Lower leg skin (tissue), 4 donors: ENCODE data around the gene GPX4. TPM values are rescaled to one million over a fixed set of nuclear protein-coding genes. Genes with fewer than 3 reads are reported as not detected.

ENCODE experiments used
- DNase-seq, 2 donors: peaks; one replicate each; pipeline ENCODE4 v3.0.0-alpha.2; 2019; ENCODE audit warnings: low spot score in 2 of 2
- H3K4me3 ChIP-seq: fragments of 200-600 bp; sonication (generic); 2 replicates; pipeline ENCODE4 v1.5.1; 2017; ENCODE audit warnings: mild to moderate bottlenecking, low read depth; ENCODE audit not compliant: poor library complexity, severe bottlenecking
- CTCF ChIP-seq, 3 donors: fragments of 450-650 bp; IDR thresholded peaks; one replicate each; pipeline ENCODE4 v1.5.1; 2016; ENCODE audit warnings: antibody characterized with exemption in 3 of 3, mild to moderate bottlenecking in 3 of 3, moderate library complexity in 2 of 3
- POLR2A ChIP-seq, 2 donors: fragments of 450-650 bp; IDR thresholded peaks; one replicate each; pipeline ENCODE4 v1.6.1; 2016 to 2017; ENCODE audit warnings: antibody characterized with exemption in 2 of 2, mild to moderate bottlenecking in 1 of 2, moderate library complexity in 1 of 2
- WGBS, 2 donors: methylation state at CpG; one replicate each; pipeline ENCODE4 v1.1.5; 2018; 5-methylcytosine and 5-hydroxymethylcytosine counted together
- intact Hi-C: fragments of 100-400 bp; cut with DNase I; formaldehyde crosslinking; loops from one replicate; pipeline ENCODE4 v1.15.0; 2023; ENCODE audit warnings: low total_unique reads
- total RNA-seq, 4 donors: library from RNA; depleted of rRNA; stranded (reverse); fragments of >200 nt; gene quantifications; one replicate each; pipeline ENCODE4 v1.1.0, GENCODE V29; 2016

GPX4 gene
- total RNA-seq, 4 donors from 2014 or later = 375 to 507 (median 469) TPM

DNA sequence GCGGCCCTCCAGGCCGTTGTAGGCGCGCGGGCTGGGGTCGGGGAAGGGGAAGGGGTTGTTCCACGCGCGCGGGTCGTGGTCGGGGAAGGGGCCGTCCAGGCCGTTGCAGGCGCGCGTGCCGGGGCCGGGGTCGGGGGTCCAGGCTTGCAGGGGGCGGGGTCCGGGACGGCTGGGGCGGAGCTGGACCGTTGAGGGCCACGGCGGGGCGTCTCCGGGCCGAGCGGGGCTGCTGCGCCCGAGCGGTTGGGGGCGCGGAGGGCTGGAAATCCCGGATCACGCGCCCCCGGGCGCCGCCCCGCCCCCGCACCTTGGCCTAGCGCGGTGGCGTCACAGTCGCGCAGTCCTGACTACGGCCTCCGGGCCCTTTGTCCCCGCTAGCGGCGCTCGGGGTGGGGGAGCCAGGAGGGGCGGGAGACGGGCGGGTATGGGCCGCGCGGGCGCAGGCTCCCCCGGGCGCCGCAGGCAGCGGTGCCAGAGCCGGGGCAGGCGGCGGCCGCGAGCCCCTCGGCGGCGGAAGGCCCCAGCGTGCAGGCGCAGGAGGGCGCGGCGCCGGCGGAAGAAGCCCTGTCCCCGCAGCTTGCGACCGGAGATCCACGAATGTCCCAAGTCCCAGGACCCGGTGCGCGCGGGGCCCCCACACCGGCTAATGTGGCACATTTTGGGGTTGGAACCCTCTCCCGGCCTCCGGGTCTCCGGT is 665 bp downstream of the GPX4 start:
- DNase-seq = peak in 1 of 2 donors; percentile 95
- 0% methylated on average over 15 to 16 of the region's 93 CpGs for WGBS, 2 donors
- intact Hi-C loops = loop anchor here (5.0 kb wide), 1 partner anchor 163 kb away; the partner anchor contains the start of gene CIRBP
- TF ChIP-seq CTCF (IDR thresholded peaks at IDR 0.05) (no peak), POLR2A (IDR thresholded peaks at IDR 0.05) (no peak)
- peak overlapping the region; percentile 67 for H3K4me3 ChIP-seq

- intact Hi-C loops = no loop called here
- peak overlapping the region; percentile 67 for H3K4me3 ChIP-seq
- TF ChIP-seq POLR2A (IDR thresholded peaks at IDR 0.05) = no peak
- TF ChIP-seq CTCF (IDR thresholded peaks at IDR 0.05) = no peak
- WGBS, 2 donors = 24 to 32% methylated on average over 30 to 45 of the region's 69 CpGs
- DNase-seq = no peak
Observed at GRCh38 chr19:1105008-1105872, 1.4 kb downstream of the GPX4 start.

- TF ChIP-seq POLR2A (IDR thresholded peaks at IDR 0.05) = no peak
- TF ChIP-seq CTCF (IDR thresholded peaks at IDR 0.05) = no peak
- no peak overlapping the region for H3K4me3 ChIP-seq
- WGBS, 2 donors = 56 to 72% methylated on average over 21 to 27 of the region's 32 CpGs
- no peak for DNase-seq
- intact Hi-C loops = no loop called here
Observed at GRCh38 chr19:1105873-1106840, 2.4 kb downstream of the GPX4 start.

DNA sequence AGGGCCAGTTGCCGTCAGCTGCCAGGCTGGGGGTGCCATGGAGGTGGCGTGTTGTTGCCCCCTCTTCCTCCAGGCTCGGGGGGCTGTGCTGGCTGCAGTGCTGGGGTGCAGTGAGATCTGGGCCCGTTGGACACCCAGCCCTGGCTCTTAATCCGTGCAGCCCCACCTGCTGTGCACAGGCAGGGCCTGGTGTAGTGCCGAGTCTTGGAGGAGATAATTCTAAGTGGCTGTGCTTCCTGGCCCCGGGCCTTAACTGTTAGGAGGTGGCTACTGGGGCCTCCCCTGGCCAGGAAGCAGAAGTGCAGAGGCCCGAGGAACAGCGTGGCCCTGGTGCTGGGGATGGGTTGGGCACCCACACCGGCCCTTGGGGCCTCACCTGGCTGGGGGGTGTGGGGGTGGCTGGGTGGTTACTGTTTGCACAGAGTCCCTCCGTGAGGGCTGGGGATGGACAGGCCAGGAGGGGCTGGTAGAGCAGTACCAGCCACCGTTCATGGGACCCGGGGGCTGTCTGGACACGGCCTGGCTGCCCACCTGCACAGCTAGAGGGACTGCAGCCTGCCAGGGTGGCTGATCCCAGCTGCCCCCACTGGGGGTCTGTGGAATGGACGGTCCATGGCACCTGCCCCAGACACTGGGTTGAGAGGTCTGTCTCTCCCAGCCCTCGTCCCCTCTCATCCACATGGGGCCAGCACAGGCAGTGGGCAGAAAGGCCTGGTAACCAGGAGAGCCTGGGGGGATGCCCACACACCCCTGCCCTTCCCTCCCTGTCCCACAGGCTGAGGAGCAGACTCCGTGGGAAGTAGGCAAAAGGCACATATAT is 3.3 kb downstream of the GPX4 start:
- no peak for DNase-seq
- no peak for TF ChIP-seq CTCF (IDR thresholded peaks at IDR 0.05)
- no peak for TF ChIP-seq POLR2A (IDR thresholded peaks at IDR 0.05)
- intact Hi-C loops = no loop called here
- no peak overlapping the region for H3K4me3 ChIP-seq
- WGBS, 2 donors = 59 to 66% methylated on average over 10 to 13 of the region's 17 CpGs
